GM18951 (cell line): ENCODE data around the gene HOXD9.

Source experiments
- POLR2A ChIP-seq: IDR thresholded peaks from 4 replicates; pipeline ENCODE4 v1.6.1; 2011; ENCODE audit warnings: mild to moderate bottlenecking; ENCODE audit not compliant: insufficient read length, insufficient read depth; ENCODE audit errors: extremely low read depth
- in situ Hi-C: fragments of 300-500 bp; cut with MboI; formaldehyde crosslinking; loops from one replicate; pipeline ENCODE4 v1.12.0; 2022; ENCODE audit warnings: low sequenced_read_pairs, mixed read lengths, inconsistent platforms; ENCODE audit not compliant: unreplicated experiment

Gene HOXD9

DNA sequence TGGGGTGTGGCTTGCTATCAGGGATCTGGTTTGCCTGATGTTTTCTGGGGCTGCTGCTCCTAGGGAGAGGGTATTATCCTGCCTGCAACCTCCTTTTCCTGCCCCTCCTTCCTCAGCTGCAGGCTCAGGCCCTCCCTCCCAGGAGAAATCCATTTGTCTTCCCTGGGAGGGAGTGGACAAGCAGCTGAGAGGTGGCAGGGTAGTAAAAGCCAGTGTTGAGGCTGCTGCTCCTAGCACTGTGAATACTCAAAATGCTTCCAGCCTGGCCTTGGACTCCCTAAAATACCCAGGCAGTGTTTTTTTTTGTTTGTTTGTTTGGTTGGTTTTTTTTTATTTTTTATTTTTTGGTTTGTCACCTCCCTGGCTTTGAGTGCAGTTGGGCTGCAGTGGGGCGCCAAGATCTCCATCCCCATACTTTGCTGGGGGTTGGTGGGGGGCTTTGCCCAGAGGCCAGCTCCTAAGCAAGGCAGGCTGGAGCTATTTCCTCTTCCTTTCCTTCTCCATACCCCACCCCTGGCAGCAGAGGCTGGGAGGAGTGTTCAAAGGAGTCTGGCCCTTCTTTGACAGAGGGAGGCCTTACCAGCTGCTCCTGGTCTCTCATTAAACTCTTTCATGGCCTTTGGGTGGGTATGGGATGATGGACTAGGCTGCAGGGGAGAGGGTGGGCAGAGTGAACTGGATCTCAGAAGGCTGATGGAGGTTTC lies 48.2 kb downstream of the HOXD9 start:
- in situ Hi-C loops = no loop called here
- no peak for TF ChIP-seq POLR2A

DNA sequence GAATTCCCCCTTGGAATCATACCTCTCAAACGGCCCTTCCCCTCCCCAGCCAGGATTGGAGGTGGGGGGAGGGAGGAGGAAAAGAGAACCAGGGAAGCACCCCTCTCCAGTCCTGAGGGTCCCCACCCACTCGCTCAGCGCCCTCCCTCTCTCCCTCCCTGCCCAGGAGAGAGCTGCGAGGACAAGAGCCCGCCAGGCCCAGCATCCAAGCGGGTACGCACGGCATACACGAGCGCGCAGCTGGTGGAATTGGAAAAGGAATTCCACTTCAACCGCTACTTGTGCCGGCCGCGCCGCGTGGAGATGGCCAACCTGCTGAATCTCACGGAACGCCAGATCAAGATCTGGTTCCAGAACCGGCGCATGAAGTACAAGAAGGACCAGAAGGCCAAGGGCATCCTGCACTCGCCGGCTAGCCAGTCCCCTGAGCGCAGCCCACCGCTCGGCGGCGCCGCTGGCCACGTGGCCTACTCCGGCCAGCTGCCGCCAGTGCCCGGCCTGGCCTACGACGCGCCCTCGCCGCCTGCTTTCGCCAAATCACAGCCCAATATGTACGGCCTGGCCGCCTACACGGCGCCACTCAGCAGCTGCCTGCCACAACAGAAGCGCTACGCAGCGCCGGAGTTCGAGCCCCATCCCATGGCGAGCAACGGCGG lies 49.0 kb downstream of the HOXD9 start:
- TF ChIP-seq POLR2A = no peak
- in situ Hi-C loops = no loop called here

DNA sequence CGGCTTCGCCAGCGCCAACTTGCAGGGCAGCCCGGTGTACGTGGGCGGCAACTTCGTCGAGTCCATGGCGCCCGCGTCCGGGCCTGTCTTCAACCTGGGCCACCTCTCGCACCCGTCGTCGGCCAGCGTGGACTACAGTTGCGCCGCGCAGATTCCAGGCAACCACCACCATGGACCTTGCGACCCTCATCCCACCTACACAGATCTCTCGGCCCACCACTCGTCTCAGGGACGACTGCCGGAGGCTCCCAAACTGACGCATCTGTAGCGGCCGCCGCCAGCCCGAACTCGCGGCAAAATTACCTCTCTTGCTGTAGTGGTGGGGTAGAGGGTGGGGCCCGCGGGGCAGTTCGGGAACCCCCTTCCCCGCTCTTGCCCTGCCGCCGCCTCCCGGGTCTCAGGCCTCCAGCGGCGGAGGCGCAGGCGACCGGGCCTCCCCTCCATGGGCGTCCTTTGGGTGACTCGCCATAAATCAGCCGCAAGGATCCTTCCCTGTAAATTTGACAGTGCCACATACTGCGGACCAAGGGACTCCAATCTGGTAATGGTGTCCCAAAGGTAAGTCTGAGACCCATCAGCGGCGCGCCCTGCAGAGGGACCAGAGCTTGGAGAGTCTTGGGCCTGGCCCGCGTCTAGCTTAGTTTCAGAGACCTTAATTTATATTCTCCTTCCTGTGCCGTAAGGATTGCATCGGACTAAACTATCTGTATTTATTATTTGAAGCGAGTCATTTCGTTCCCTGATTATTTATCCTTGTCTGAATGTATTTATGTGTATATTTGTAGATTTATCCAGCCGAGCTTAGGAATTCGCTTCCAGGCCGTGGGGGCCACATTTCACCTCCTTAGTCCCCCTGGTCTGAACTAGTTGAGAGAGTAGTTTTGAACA lies 49.7 kb downstream of the HOXD9 start:
- in situ Hi-C loops = no loop called here
- TF ChIP-seq POLR2A = no peak

DNA sequence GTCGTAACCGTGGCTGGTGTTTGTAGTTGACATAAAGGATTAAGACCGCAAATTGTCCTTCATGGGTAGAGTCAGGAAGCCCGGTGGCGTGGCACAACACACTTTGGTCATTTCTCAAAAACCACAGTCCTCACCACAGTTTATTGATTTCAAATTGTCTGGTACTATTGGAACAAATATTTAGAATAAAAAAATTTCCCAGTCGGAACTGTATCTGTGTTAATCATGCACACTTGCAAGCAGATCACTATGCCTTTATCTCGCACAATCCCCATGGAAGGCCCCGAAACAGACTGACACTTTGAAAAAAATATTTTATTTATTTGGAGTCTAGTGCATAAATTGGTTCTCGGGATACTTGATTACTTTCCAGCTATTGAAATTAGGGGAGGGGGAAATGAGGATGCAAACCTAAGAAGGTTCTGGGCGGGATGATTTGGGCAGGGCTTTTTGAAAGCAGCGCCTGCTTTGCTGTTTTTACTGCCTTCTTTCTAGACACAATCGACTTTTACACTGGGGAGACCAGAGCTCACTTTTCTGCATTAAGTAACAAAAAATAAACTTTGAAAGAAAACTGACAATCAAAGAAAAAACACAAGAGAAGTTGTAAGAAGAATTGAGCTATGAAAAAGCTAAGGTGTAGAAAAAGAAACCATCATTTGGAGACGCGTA lies 50.5 kb downstream of the HOXD9 start:
- TF ChIP-seq POLR2A = no peak
- in situ Hi-C loops = no loop called here

DNA sequence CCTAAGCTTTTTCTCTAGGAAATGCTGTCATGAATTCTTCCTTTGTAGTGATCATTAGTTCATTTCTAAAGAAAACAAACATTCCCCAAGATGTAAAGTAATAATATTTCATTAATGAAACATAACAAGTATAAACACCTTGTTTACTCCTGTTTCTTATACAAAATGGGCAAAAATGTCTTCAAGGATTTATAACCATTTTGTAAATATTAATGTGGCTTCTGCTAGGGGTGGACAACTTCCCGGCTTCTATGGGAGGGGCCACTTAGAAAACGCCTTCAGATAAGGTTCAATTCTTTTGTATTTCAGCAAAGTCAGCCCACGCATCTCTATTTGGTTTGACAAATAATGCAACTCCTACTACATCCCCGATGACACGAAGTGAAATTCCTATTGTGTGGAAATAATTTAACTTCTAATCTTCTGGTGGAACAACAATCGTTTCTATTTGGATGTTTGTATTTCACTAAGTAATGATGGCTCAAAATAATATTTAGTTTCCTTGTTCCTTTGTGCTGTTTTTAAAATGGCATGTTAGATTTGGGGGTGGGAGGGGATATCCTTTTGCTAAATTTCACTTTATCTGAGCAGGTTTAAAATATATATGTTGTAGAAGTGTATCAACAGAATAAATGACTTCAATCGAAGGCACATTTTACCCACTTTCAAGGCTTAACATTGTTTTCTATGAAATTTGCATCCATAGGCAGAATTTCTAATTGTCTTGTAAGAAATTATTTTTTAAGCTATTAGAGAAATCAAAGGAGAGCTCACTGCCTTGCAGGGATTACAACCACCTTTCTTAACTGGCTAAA lies 51.3 kb downstream of the HOXD9 start:
- in situ Hi-C loops = no loop called here
- no peak for TF ChIP-seq POLR2A

DNA sequence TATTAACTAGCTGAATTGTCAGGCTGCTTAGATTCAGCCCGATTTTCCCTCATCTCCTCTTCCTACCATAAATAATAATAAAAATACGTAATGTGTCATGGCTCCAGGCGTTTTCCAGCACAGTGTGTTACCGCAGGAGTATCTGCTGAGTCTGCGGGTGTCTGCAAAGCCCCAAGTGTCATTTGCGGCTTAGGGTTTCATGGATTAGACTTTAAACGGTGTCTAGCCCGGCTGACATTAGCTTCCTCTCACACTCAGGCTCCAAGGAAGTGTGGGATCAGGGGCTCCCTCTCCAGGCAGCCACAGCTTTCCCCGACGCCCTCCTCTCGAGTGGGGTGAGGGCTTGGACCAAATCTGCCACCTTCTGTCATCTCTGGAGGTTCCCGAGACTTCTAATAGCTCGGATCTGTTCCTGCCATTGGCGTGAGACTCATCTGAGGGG lies 51.9 kb downstream of the HOXD9 start:
- TF ChIP-seq POLR2A = no peak
- in situ Hi-C loops = no loop called here
